Effector memory CD4-positive, alpha-beta T cell (primary cell): Measurements from ENCODE around the gene ANO6.

Source experiments
- DNase-seq, 3 donors: peaks; one replicate each; pipeline ENCODE4 v3.0.0-alpha.2; 2020
- H3K27ac ChIP-seq: 2 replicates; pipeline ENCODE4 v1.7.0; 2013; ENCODE audit warnings: mild to moderate bottlenecking, low read length, moderate library complexity; ENCODE audit not compliant: insufficient read depth, poor library complexity, severe bottlenecking
- H3K27me3 ChIP-seq: replicated peaks from 2 replicates; pipeline ENCODE4 v1.7.0; 2013; ENCODE audit warnings: mild to moderate bottlenecking, low read length; ENCODE audit not compliant: insufficient read depth, control insufficient read depth, poor library complexity, severe bottlenecking
- H3K36me3 ChIP-seq: 2 replicates; pipeline ENCODE4 v1.7.0; 2013; ENCODE audit warnings: mild to moderate bottlenecking, low read length, moderate library complexity; ENCODE audit not compliant: control insufficient read depth, insufficient read depth
- H3K4me1 ChIP-seq: 2 replicates; pipeline ENCODE4 v1.7.0; 2013; ENCODE audit warnings: low read length, mild to moderate bottlenecking; ENCODE audit not compliant: control insufficient read depth, insufficient read depth, poor library complexity, severe bottlenecking
- H3K4me3 ChIP-seq: 2 replicates; pipeline ENCODE4 v1.7.0; 2013; ENCODE audit warnings: low read length, low read depth, mild to moderate bottlenecking; ENCODE audit not compliant: insufficient read depth, poor library complexity, severe bottlenecking
- H3K9me3 ChIP-seq: 2 replicates; pipeline ENCODE4 v1.7.0; 2013; ENCODE audit warnings: mild to moderate bottlenecking, low read length, moderate library complexity; ENCODE audit not compliant: control insufficient read depth

ANO6 gene

DNA sequence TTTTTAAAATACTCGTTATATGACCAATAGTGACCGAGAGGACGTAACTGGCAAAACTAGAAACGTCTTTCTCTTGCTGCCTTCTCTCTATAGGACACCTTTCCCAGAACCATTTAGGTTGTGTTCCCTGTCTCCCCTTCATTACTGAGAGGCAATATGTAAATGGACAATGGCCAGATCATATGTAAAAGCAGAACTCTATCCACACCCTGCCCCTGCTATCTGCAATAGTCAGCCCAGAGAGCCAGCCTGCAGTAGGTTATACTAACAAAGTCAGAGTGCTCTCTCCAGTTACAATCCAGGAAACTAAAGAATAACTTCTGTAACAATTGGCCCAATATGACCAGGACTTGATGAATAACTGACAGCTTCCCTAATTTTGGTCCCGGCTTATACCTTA, 216.8 kb downstream of the ANO6 start:
- DNase-seq: no peak
- H3K4me1 ChIP-seq: no peaks in the 10 kb centered on the region
- no peaks in the 10 kb centered on the region for H3K9me3 ChIP-seq
- peaks cover 3% of the 10 kb centered on the region for H3K36me3 ChIP-seq
- no peak overlapping the region for H3K27ac ChIP-seq
- H3K4me3 ChIP-seq: no peak overlapping the region
- H3K27me3 ChIP-seq: no peaks in the 10 kb centered on the region

DNA sequence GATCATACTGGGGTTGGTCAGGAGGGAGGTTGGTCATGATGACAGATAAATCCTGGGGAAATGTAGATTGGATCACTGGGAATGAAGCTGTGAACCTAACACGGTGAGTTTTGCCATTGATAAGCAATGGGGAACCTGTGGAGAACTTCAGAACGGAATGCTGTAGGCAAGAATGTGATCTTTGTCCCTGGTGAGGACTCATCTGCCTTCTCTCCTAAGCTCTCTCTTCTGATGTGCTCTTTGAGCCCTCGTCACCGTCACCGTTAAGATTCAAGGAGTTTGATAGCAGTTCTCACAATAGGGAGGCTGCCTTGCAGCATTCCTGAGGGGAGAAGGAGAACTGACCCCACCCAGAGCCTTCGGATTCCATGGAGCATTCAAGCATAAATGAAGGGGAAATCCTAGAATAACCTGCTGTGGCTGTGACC, 217.6 kb downstream of the ANO6 start:
- H3K4me1 ChIP-seq: no peaks in the 10 kb centered on the region
- no peak overlapping the region for H3K27ac ChIP-seq
- H3K36me3 ChIP-seq: peaks cover 3% of the 10 kb centered on the region
- no peaks in the 10 kb centered on the region for H3K9me3 ChIP-seq
- no peaks in the 10 kb centered on the region for H3K27me3 ChIP-seq
- DNase-seq: no peak
- no peak overlapping the region for H3K4me3 ChIP-seq

DNA sequence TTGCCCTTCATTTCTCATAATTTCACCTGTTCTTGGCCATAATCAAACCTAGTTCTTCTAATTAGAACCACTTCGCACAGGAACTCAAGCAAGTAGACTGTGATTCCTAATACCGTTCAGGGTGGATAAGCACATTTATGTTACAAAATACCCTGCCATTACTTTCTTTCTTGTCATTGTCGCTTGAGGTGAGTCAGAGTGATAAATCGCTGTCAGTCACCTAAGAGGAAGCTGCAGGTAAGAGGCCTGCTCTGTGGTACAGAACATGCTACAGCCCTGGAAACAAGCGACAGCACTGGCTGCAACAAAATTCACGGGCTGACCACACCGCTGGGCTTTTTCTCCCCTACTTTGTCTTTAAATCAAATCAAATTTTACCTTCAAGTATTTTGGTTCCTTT, 218.2 kb downstream of the ANO6 start:
- Histone ChIP-seq H3K27ac (no peak overlapping the region), H3K36me3 (peaks cover 3% of the 10 kb centered on the region)

DNA sequence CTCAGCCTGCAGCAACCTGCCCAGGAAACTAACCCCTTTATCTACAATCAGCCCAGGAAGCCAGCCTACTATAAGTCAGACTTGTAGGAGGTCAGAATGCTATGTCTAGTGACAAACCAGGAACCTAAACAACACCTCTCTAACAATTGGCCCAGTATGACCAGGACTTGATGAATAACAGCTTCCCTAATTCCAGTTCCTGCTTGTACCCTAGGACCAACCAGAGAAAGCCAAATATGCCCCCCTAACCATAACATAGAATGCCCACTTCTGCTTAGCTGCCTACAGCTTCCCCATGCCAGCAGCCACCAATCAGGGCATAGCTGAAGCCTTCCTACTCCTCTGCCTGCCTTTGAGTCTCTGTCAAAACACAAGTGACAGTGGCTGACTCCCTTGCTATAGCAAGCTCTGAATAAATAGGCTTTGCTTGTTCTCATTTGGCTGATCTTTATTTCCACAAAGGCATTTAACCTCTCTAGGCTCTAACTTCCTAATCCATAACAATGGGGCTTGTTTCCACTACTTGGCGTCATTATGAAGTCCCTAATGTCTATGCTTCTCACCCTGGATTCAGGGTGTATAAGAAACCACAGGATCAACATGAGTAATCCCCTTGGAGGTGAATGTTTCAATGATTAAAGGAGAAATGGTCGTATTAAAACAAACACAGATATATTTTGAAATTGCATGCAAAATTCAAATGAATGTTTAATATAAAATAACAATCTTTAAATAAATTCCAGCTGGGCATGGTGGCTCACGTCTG, 220.2 kb downstream of the ANO6 start:
- Histone ChIP-seq H3K27me3 (no peaks in the 10 kb centered on the region), H3K4me3 (no peak overlapping the region), H3K27ac (no peak overlapping the region), H3K4me1 (no peaks in the 10 kb centered on the region), H3K36me3 (no peaks in the 10 kb centered on the region), H3K9me3 (no peaks in the 10 kb centered on the region)
- DNase-seq: no peak

More for the DNA sequence above, 218.2 kb downstream of the ANO6 start:
- no peaks in the 10 kb centered on the region for H3K27me3 ChIP-seq
- H3K4me3 ChIP-seq: no peak overlapping the region
- H3K4me1 ChIP-seq: no peaks in the 10 kb centered on the region
- no peak for DNase-seq
- no peaks in the 10 kb centered on the region for H3K9me3 ChIP-seq

DNA sequence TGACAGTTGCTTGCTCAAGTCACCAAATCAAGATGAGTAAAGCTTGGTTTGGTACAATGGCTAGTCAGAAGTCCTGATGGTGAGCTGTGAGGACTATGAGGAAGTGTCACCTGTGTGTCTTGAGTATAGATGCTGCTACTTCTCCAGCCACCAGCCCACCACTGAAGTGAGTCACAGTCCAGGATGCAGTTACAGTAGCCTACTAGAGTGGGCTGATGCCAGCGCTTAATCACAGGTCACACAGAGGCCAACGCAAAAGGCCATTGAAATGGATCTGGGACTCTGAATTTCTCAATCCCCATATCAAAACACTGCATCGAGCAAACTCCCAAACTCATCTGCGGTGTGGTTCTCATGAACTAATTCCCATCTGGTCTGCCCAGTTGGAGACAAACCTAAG, 223.1 kb downstream of the ANO6 start:
- H3K27ac ChIP-seq: no peak overlapping the region

DNA sequence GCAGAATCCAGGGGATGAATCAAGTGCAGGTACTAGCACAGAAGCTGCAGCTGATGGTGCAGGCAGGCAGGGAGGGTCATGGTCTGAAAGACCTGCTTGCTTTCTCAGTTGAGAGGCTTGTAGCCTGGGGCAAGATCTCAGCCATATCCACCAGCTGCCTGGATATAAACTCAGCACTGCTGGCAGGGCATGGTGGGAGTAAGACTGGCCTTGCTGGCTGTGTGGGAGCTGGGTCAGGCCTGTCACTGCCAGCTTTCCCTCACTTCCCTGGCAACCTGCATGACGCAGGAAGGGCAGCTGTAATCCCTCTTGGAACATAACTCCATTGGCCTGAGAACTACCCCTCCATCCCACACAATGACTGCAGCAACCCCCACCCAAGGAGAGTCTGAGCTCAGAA, 230.1 kb downstream of the ANO6 start:
- Histone ChIP-seq H3K27me3 (no peaks in the 10 kb centered on the region), H3K9me3 (peaks cover 10% of the 10 kb centered on the region), H3K36me3 (no peaks in the 10 kb centered on the region), H3K4me3 (no peak overlapping the region), H3K4me1 (no peaks in the 10 kb centered on the region), H3K27ac (no peak overlapping the region)
- DNase-seq: no peak

More for the DNA sequence above, 223.1 kb downstream of the ANO6 start:
- H3K4me3 ChIP-seq: no peak overlapping the region
- peaks cover 7% of the 10 kb centered on the region for H3K9me3 ChIP-seq
- H3K36me3 ChIP-seq: no peaks in the 10 kb centered on the region
- H3K4me1 ChIP-seq: no peaks in the 10 kb centered on the region
- DNase-seq: no peak
- no peaks in the 10 kb centered on the region for H3K27me3 ChIP-seq

DNA sequence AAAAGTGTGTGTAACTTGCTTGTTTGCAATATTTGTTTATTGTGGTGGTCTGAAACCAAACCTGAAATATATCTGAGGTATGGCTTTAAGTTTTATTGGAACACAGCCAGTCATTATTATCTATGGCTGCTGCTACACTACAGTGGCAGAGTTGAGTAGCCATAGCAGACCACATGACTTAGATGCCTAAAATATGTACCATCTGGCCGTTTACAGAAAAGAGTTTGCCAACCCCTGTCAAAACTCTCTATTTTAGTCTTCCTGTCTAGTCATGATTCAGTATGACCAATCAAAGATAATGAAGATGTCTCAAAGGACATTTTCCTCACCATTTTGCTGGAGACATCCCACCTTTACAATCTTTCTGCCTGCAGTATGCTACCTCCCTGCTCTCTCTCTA, 242.3 kb downstream of the ANO6 start:
- H3K27ac ChIP-seq: no peak overlapping the region
- DNase-seq: no peak
- no peaks in the 10 kb centered on the region for H3K36me3 ChIP-seq
- H3K9me3 ChIP-seq: no peaks in the 10 kb centered on the region
- H3K27me3 ChIP-seq: no peaks in the 10 kb centered on the region
- H3K4me3 ChIP-seq: no peak overlapping the region
- H3K4me1 ChIP-seq: no peaks in the 10 kb centered on the region

DNA sequence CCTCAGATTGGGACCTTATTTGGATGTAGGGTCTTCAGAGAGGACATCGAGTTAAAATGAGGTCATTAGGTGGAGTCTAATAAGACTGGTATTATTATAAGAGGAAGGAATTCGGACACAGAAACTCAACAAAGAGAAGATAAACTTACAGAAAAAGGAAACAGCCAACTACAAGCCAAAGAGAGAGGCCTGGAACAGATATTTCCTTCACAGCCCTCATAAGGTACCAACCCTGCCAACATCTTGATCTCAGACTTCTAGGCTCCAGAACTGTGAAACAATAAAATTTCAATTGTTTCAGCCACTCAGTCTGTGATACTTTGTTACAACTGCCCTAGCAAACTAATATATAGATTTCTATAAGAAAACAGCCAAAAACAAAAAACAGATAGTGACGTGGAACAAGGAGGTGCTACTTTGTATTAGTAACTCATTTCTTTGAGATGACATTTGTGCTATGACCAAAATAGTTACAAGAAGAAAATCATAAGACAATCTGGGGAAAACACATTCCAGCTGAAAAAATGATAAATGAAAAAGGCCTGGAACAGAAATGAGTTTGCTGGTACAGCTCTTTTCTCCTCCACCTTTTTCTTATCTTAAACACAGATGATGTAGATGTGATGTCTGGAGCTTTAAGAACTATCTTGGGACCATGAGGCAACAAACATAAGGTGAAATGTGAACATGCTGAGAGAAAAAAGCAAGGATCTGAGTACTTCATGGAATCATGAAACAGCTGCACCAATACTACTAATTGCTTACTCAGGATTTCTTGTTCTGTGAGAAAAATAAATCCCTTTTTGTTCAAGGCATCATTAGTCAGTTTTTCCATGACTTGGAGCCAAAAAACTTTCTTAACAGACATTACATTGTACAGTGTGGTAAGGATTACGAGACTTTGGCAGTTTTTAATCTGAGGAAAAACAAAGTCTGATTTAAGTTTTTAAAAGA, 243.2 kb downstream of the ANO6 start:
- no peaks in the 10 kb centered on the region for H3K36me3 ChIP-seq
- H3K27ac ChIP-seq: no peak overlapping the region
- no peaks in the 10 kb centered on the region for H3K9me3 ChIP-seq
- no peak for DNase-seq
- H3K4me1 ChIP-seq: no peaks in the 10 kb centered on the region
- no peak overlapping the region for H3K4me3 ChIP-seq
- H3K27me3 ChIP-seq: peaks cover 2% of the 10 kb centered on the region

DNA sequence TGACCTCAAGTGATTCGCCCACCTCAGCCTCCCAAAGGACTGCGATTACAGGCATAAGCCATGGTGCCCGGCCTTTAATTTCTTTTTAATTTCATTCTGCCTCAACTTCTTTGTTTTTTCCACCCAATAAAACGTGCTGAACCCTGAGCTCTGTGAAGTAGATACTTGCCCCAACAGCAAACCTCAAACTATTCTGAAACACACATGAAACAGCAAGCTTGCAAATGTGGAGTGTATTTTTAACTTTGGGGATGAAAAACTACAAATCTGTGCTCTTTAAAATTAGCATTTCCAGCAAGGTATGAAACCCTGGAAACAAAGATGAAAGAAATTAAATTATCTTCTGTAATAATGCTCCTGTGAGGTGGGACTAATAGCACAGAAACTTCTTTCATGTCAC, 246.6 kb downstream of the ANO6 start:
- peaks cover 2% of the 10 kb centered on the region for H3K27me3 ChIP-seq
- H3K9me3 ChIP-seq: no peaks in the 10 kb centered on the region
- no peak overlapping the region for H3K27ac ChIP-seq
- H3K36me3 ChIP-seq: no peaks in the 10 kb centered on the region
- DNase-seq: no peak
- H3K4me1 ChIP-seq: no peaks in the 10 kb centered on the region
- H3K4me3 ChIP-seq: no peak overlapping the region

DNA sequence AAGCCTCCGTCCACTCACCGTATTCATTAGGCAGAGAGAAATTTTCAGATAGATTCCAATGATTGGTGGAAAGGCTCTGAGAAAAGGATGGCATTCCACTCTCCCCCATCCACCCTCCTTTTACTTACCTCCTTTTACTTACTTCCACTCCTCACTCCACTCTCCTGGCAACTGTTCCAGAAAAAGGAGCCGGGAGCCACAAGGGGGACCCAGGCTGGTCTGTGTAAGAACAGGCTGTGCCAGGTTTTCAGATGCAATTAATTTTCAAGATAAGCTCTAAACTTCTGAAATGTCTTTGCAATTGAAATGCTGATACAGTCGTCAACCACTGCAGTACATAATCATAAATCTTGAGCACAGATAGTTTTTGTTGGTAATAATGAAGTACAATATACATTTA, 248.8 kb downstream of the ANO6 start:
- Histone ChIP-seq H3K27me3 (peaks cover 2% of the 10 kb centered on the region), H3K27ac (no peak overlapping the region), H3K4me3 (no peak overlapping the region), H3K4me1 (no peaks in the 10 kb centered on the region), H3K9me3 (no peaks in the 10 kb centered on the region), H3K36me3 (no peaks in the 10 kb centered on the region)
- no peak for DNase-seq
